Hematopoietic multipotent progenitor cell treated with erythropoietin and hydrocortisone succinate and interleukin-3 and kit ligand, for 4 days (in vitro differentiated cells): ENCODE results near the gene IFNA21.
"Not testable (repeated sequence)": the region's sequence is repeated elsewhere in the genome, so short reads cannot be mapped to it uniquely, and the experiment has no call there.

Experiments used
- DNase-seq: peaks from one replicate; pipeline ENCODE4 v3.0.0-alpha.2; 2015

IFNA21 gene

DNA sequence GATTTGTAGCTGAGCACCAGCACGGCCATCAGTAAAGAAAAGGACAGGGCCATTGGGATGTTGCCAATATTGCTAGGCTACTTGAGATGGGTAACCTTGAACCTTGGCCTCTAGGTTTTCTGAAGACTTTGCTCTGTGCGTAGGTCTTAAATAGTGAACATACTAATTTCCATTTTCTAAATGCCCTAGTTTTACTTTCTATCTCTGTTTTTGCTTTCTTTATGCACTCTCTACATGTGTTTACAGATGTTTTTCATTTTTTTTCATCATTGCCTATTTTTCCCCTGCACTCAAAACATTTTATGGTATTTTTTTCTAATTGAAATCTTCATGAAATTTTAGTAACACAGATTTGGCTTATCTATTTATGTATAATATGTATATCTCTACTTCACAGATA lies at the start of gene IFNA21:
Gene IFNA21, minus strand, starts transcription at position 101 of the 400 bp plus-strand sequence. Its CDS starts 48 bp downstream, at position 53.
- DNase-seq = not testable (repeated sequence)

- DNase-seq = peak; percentile 68
Measured at GRCh38 chr9:21213411-21214326, 47.2 kb upstream of the IFNA21 start.

DNA sequence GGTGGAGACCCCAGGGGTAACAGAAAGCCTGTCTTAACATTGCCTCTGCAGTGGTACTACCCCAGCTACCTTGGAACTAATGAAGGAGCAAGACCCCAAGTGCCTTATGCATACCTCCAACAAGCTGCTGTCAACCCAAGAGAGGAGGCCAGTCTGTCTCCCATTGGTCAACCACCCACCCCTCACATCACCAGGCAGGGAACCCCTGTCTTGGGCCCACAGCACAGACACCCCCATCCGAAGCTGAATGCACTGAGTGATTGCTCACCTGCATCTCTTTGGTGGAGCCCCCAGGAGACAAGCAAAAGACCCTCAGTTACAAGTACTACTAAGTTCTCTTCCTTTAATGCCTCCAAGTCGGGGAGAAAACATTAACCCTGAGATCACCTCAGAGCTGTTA lies 45.7 kb upstream of the IFNA21 start:
- not testable (repeated sequence) for DNase-seq

- DNase-seq = not testable (repeated sequence)
Measured at GRCh38 chr9:21210782-21211181, 44.3 kb upstream of the IFNA21 start.

DNA sequence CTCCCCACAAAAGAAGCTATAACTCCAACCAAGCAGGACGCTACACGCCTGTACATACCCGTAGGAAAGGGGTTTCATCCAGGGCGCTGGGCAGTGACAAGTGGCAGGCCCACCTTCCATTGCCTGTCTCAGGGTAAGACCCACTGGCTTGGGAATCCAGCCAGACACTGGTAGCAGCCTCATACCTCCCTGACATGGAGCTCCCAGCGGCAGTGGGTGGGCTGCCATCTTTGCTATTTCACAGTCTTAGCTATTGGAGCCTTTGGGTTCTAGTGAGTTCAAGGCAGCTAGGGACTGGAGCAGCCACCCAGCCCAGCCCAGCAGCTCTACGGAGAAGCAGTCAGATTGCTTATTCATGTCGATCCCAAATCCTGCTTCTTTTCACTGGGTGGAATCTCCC lies 43.9 kb upstream of the IFNA21 start:
- DNase-seq = no peak

- not testable (repeated sequence) for DNase-seq
Measured at GRCh38 chr9:21207043-21207442, 40.6 kb upstream of the IFNA21 start, which contains the start of gene IFNA10. Gene IFNA10, minus strand, starts transcription at chr9:21207143. Its CDS starts 46 bp downstream, at chr9:21207097.

GRCh38 chr9:21205204-21205603 lies 38.7 kb upstream of the IFNA21 start:
- DNase-seq = peak; percentile 14

DNA sequence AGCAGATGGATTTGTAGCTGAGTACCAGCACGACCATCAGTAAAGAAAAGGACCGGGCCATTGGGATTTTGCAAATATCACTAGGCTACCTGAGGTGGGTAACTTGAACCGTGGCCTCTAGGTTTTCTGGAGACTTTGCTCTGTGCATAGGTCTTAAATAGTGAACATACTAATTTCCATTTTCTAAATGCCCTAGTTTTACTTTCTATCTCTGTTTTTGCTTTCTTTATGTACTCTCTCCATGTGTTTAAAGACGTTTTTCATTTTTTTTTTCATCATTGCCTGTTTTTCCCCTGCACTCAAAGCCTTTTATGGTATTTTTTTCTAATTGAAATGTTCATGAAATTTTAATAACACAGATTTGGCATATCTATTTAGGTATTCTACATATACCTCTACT lies 35.6 kb upstream of the IFNA21 start, which contains the start of gene IFNA7:
Gene IFNA7, minus strand, starts transcription at position 101 of the 400 bp plus-strand sequence. Its CDS starts 40 bp downstream, at position 61.
- not testable (repeated sequence) for DNase-seq

- DNase-seq = peak; percentile 73
Measured at GRCh38 chr9:21194867-21195776, 28.7 kb upstream of the IFNA21 start.

DNA sequence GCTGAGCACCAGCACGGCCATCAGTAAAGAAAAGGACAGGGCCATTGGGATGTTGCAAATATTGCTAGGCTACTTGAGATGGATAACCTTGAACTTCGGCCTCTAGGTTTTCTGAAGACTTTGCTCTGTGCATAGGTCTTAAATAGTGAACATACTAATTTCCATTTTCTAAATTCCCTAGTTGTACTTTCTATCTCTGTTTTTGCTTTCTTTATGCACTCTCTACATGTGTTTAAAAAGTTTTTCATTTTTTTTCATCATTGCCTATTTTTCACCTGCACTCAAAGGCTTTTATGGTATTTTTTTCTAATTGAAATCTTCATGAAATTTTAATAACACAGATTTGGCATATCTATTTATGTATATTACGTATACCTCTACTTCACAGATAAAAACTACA lies 21.0 kb upstream of the IFNA21 start, which contains the start of gene IFNA4:
Gene IFNA4, minus strand, starts transcription at position 101 of the 400 bp plus-strand sequence. Its CDS starts 56 bp downstream, at position 45.
- not testable (repeated sequence) for DNase-seq

GRCh38 chr9:21182810-21183736 lies 16.6 kb upstream of the IFNA21 start:
- peak; percentile 76 for DNase-seq

DNA sequence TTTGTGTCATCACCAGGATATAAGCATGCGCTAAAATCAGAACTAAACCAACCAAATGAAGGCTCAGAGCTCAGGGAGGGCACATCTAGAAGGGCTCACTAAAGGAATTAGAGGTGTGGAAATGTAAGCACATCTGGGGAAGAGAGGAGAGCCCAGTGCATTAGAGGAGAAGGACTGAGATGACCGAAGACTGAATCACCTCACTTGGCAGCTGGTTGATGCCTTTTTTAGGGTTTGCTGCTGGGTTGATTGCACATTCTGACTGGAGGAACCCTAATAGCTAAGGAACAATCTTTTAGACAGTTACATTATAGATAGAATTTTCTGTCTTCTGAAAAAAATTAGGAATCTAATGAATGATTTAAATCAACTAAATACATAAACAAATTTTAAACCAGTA lies 8.2 kb upstream of the IFNA21 start:
- no peak for DNase-seq

GRCh38 chr9:21172156-21172555 lies 5.7 kb upstream of the IFNA21 start:
- DNase-seq = no peak

DNA sequence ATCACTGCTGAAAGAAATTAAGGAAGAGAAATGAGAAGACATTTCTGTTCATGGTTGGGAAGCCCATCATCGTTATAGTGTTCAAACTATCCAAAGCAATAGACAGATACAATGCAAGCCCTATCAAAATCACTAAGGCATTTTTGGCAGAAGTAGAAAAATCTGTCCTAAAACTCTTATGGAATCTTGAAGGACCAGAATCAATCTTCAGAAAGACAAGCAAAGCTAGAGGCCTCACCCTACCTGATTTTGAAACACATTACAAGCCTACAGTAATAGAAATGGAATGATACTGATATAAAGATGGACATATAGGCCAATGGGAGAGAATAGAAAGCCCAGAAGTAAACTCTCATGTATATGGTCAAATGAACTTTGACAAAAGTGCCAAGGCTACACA lies 4.9 kb upstream of the IFNA21 start:
- no peak for DNase-seq

GRCh38 chr9:21165516-21165915 lies 944 bp downstream of the IFNA21 start:
- DNase-seq = no peak

DNA sequence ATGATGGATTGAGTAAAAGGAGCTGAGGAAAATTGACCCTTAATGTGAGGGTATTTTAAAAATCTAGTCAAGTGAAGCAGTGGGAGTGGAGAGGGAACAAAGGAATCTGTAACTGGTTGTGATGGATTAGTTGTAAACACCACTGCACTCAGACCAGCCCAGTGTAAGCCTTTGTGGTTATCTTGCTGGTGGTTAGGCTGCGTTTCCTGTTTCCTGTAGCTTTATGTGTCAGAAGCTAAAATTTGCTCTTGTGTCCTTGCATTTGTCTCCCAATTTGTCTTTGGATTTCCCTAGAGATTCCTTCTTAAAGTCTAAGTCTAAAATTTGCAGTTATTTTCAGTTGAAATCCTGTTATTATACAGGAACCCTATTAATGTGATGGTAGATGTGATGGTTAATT lies 6.3 kb downstream of the IFNA21 start:
- DNase-seq = peak; percentile 83

- no peak for DNase-seq
Measured at GRCh38 chr9:21155501-21155900, 11.0 kb downstream of the IFNA21 start.

DNA sequence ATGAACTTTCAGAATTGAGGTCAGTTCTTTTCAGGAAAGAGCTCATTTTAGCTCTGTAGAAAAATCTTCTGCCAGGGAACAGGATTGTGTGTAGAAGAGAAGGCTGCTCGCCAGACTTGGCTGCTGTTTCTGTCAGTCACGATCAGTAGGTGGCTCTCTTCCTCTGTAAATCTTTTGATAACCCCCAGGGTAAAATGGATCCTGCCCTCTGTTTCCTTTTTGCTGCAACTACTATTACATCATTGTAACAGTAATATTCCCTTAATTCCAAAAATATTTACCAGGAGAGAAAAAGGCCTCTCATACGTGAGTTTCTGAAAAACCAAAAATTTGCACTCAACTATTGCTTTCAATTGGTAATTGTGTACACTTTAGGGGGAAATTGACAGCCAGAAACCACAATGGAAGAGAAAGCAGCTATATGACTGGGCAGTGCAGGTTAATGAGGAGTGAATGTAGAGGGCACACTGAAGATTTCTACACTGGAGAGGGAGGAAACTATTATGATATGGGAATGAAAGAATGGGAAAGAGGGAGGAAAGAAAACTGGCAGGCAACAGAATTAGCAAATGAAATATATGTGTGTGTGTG lies 12.3 kb downstream of the IFNA21 start:
- DNase-seq = peak; percentile 84

- DNase-seq = peak; percentile 14
Measured at GRCh38 chr9:21153336-21154017, 13.0 kb downstream of the IFNA21 start.

GRCh38 chr9:21144603-21145002 lies 21.9 kb downstream of the IFNA21 start:
- DNase-seq = no peak

GRCh38 chr9:21141427-21141882 lies 25.0 kb downstream of the IFNA21 start, which contains the start of gene IFNW1:
Gene IFNW1, minus strand, starts transcription at chr9:21141832. Its CDS starts 262 bp downstream, at chr9:21141570.
- no peak for DNase-seq
